GM23338 (cell line): ENCODE measurements around the gene RBM8A. TPM values are rescaled to one million over a fixed set of nuclear protein-coding genes. Genes with fewer than 3 reads are reported as not detected.

ENCODE experiments used
- ATAC-seq: fragments of 200-7000 bp; cut with Tn5 transposase; 3 replicates; pipeline ENCODE4 v1.9.1; 2020
- DNase-seq: peaks from one replicate; pipeline ENCODE4 v3.0.0-alpha.2; 2015; ENCODE audit warnings: low spot score
- H2AFZ ChIP-seq: fragments of 200-600 bp; sonication (generic); 2 replicates; pipeline ENCODE4 v1.8.0; 2016; ENCODE audit warnings: antibody characterized with exemption, mild to moderate bottlenecking, moderate library complexity
- H3F3A ChIP-seq: fragments of 200-600 bp; sonication (generic); replicated peaks from 2 replicates; pipeline ENCODE4 v1.8.0; 2017; ENCODE audit warnings: antibody characterized with exemption, mixed run types, low read depth
- H3K27ac ChIP-seq: fragments of 200-600 bp; sonication (generic); 2 replicates; pipeline ENCODE4 v1.6.1; 2016; ENCODE audit warnings: low read depth
- H3K27me3 ChIP-seq: fragments of 200-600 bp; sonication (generic); 2 replicates; pipeline ENCODE4 v1.8.0; 2016; ENCODE audit warnings: mild to moderate bottlenecking, mixed run types, moderate library complexity; ENCODE audit not compliant: insufficient read depth
- H3K36me3 ChIP-seq: fragments of 200-600 bp; sonication (generic); 2 replicates; pipeline ENCODE4 v1.8.0; 2016; ENCODE audit warnings: mild to moderate bottlenecking; ENCODE audit not compliant: insufficient read depth
- H3K4me1 ChIP-seq: fragments of 200-600 bp; sonication (generic); 2 replicates; pipeline ENCODE4 v1.8.0; 2016; ENCODE audit warnings: mild to moderate bottlenecking, moderate library complexity; ENCODE audit not compliant: insufficient read depth
- H3K4me2 ChIP-seq: fragments of 200-600 bp; sonication (generic); 2 replicates; pipeline ENCODE4 v1.7.1; 2017; ENCODE audit warnings: mixed run types
- H3K4me3 ChIP-seq: fragments of 200-600 bp; sonication (generic); 2 replicates; pipeline ENCODE4 v1.6.1; 2016; ENCODE audit warnings: mixed run types
- H3K79me2 ChIP-seq: fragments of 200-600 bp; sonication (generic); replicated peaks from 2 replicates; pipeline ENCODE4 v1.8.0; 2017; ENCODE audit warnings: mild to moderate bottlenecking; ENCODE audit not compliant: insufficient read depth
- H3K9me2 ChIP-seq: fragments of 200-600 bp; sonication (generic); 2 replicates; pipeline ENCODE4 v1.8.0; 2017; ENCODE audit not compliant: insufficient read depth
- H4K20me1 ChIP-seq: fragments of 200-600 bp; sonication (generic); replicated peaks from 2 replicates; pipeline ENCODE4 v1.8.0; 2017; ENCODE audit warnings: mild to moderate bottlenecking; ENCODE audit not compliant: insufficient read depth
- H3K27ac Mint-ChIP-seq: 2 replicates; pipeline ENCODE4 v1.8.0; 2020; ENCODE audit warnings: inconsistent platforms, mild to moderate bottlenecking, moderate library complexity, mixed read lengths
- H3K27me3 Mint-ChIP-seq: 3 replicates; pipeline ENCODE4 v1.8.0; 2022; ENCODE audit warnings: low read depth, mild to moderate bottlenecking, moderate library complexity, mixed read lengths, inconsistent platforms; ENCODE audit not compliant: insufficient read depth, poor library complexity
- H3K36me3 Mint-ChIP-seq: 3 replicates; pipeline ENCODE4 v1.8.0; 2021; ENCODE audit warnings: low read depth, mild to moderate bottlenecking, inconsistent platforms, moderate library complexity, mixed read lengths
- H3K4me1 Mint-ChIP-seq: 3 replicates; pipeline ENCODE4 v1.8.0; 2020; ENCODE audit warnings: mild to moderate bottlenecking, inconsistent platforms, mixed read lengths
- H3K4me3 Mint-ChIP-seq: 3 replicates; pipeline ENCODE4 v1.8.0; 2021; ENCODE audit warnings: moderate library complexity, mild to moderate bottlenecking, inconsistent platforms, mixed read lengths
- H3K9me3 Mint-ChIP-seq: 3 replicates; pipeline ENCODE4 v1.8.0; 2020; ENCODE audit warnings: moderate library complexity, mild to moderate bottlenecking, inconsistent platforms, mixed read lengths
- CREB1 ChIP-seq: fragments of 250-450 bp; sonication (Bioruptor Pico); IDR thresholded peaks from 2 replicates; pipeline ENCODE4 v1.5.0; 2020; ENCODE audit warnings: low read depth, mild to moderate bottlenecking, moderate library complexity
- ETS1 ChIP-seq: IDR thresholded peaks from 2 replicates; pipeline ENCODE4 v1.6.1; 2016; ENCODE audit warnings: antibody characterized with exemption
- EZH2 ChIP-seq: fragments of 200-600 bp; sonication (generic); IDR thresholded peaks from one replicate; pipeline ENCODE4 v1.8.0; 2017; ENCODE audit warnings: antibody characterized with exemption, mild to moderate bottlenecking, low read depth; ENCODE audit not compliant: unreplicated experiment
- JUNB ChIP-seq: IDR thresholded peaks from one replicate; pipeline ENCODE4 v1.6.1; 2016; ENCODE audit warnings: antibody characterized with exemption; ENCODE audit not compliant: unreplicated experiment
- POLR2AphosphoS5 ChIP-seq: IDR thresholded peaks from 2 replicates; pipeline ENCODE4 v1.6.1; 2016; ENCODE audit warnings: antibody characterized with exemption, low read depth
- STAT1 ChIP-seq: IDR thresholded peaks from one replicate; pipeline ENCODE4 v1.6.1; 2016; ENCODE audit warnings: antibody characterized with exemption; ENCODE audit not compliant: unreplicated experiment
- ZNF331 ChIP-seq: fragments of 250-450 bp; sonication (Bioruptor Pico); IDR thresholded peaks from 2 replicates; pipeline ENCODE4 v1.5.0; 2020; ENCODE audit warnings: low read depth, mild to moderate bottlenecking, moderate library complexity
- ZNF462 ChIP-seq: fragments of 250-450 bp; sonication (Bioruptor Pico); IDR thresholded peaks from 2 replicates; pipeline ENCODE4 v1.5.0; 2020; ENCODE audit warnings: mild to moderate bottlenecking, moderate library complexity
- polyA plus RNA-seq: library from polyadenylated mRNA; unstranded; fragments of >200 nt; fragmentation: Nextera tagmentation; extraction: Ambion mirVana; gene quantifications from 2 replicates; pipeline ENCODE4 v1.2.1, GENCODE V29; 2016
- total RNA-seq: library from RNA; depleted of rRNA; stranded (reverse); fragments of >200 nt; shearing (Covaris generic); gene quantifications from 2 replicates; pipeline ENCODE4 v1.2.3, GENCODE V29; 2014

The RBM8A gene
- total and polyA plus RNA-seq, 2 experiments from 2014 or later: 170 to 312 TPM

GRCh38 chr1:145974721-145975120 is 47.4 kb upstream of the RBM8A start:
- no peaks in the 10 kb centered on the region; the same call in 2 of the 3 replicates for H3K4me1 Mint-ChIP-seq
- Histone ChIP-seq H3K36me3 (no peaks in the 10 kb centered on the region), H3K4me3 (no peak overlapping the region), H2AFZ (no peak overlapping the region), H3K79me2 (no peaks in the 10 kb centered on the region), H3K4me2 (no peak overlapping the region), H3K4me1 (peaks cover 12% of the 10 kb centered on the region), H3K27me3 (no peaks in the 10 kb centered on the region), H3K27ac (no peak overlapping the region), H4K20me1 (no peaks in the 10 kb centered on the region), H3F3A (no peaks in the 10 kb centered on the region), H3K9me2 (no peaks in the 10 kb centered on the region)
- peaks cover 2% of the 10 kb centered on the region for H3K27me3 Mint-ChIP-seq
- H3K4me3 Mint-ChIP-seq: no peak overlapping the region
- no peak for ATAC-seq
- no peak overlapping the region for H3K27ac Mint-ChIP-seq
- H3K9me3 Mint-ChIP-seq: no peaks in the 10 kb centered on the region
- no peaks in the 10 kb centered on the region for H3K36me3 Mint-ChIP-seq
- DNase-seq: no peak
- TF ChIP-seq ETS1 (no peak), CREB1 (CRISPR knock-in tag) (no peak), JUNB (no peak)

GRCh38 chr1:145972580-145972979 is 45.3 kb upstream of the RBM8A start:
- H3K79me2 ChIP-seq: no peaks in the 10 kb centered on the region
- DNase-seq (no peak), ATAC-seq (no peak)
- no peaks in the 10 kb centered on the region for H4K20me1 ChIP-seq
- H2AFZ ChIP-seq: no peak overlapping the region
- H3K4me3 Mint-ChIP-seq: no peak overlapping the region
- no peak overlapping the region for H3K4me3 ChIP-seq
- peaks cover under 1% of the 10 kb centered on the region; the same call in 1 of the 3 replicates for H3K9me3 Mint-ChIP-seq
- no peak overlapping the region for H3K27ac ChIP-seq
- H3K36me3 ChIP-seq: no peaks in the 10 kb centered on the region
- H3F3A ChIP-seq: no peaks in the 10 kb centered on the region
- H3K27ac Mint-ChIP-seq: no peak overlapping the region
- no peaks in the 10 kb centered on the region for H3K27me3 ChIP-seq
- H3K4me1 ChIP-seq: no peaks in the 10 kb centered on the region; the same call in 1 of the 2 replicates
- peaks cover under 1% of the 10 kb centered on the region; the same call in 1 of the 3 replicates for H3K36me3 Mint-ChIP-seq
- H3K27me3 Mint-ChIP-seq: peaks cover 5% of the 10 kb centered on the region
- H3K4me1 Mint-ChIP-seq: no peaks in the 10 kb centered on the region; the same call in 2 of the 3 replicates
- TF ChIP-seq ZNF462 (CRISPR knock-in tag): no peak
- no peak for TF ChIP-seq EZH2
- TF ChIP-seq ZNF331 (CRISPR knock-in tag): no peak
- TF ChIP-seq POLR2AphosphoS5: no peak
- no peak for TF ChIP-seq STAT1
- H3K9me2 ChIP-seq: no peaks in the 10 kb centered on the region
- no peak overlapping the region for H3K4me2 ChIP-seq
